H1 (cell line): ENCODE results near the gene SPRED1. TPM values are rescaled to one million over a fixed set of nuclear protein-coding genes. Genes with fewer than 3 reads are reported as not detected.

Experiments used
- CTCF ChIA-PET: fragments of 300-600 bp; sonication (Branson Sonifier 250); formaldehyde crosslinking; loops from one replicate; lab custom pipeline; 2021; ENCODE audit not compliant: partially characterized antibody; lab: Charles Lee
- POLR2A ChIA-PET: fragments of 300-600 bp; sonication (Branson Sonifier 250); formaldehyde crosslinking; loops from one replicate; lab custom pipeline; 2021; ENCODE audit warnings: inconsistent platforms; ENCODE audit not compliant: partially characterized antibody; lab: Charles Lee
- DNase-seq, 2 experiments: peaks; one replicate each; pipeline versions ENCODE4 v3.0.0 to v3.0.0-alpha.2; 2010 to 2022; ENCODE audit warnings: low spot score in 2 of 2, low read depth in 1 of 2, mixed read lengths in 1 of 2
- FAIRE-seq: peaks from 2 replicates; lab custom pipeline; 2011; peaks lifted over from hg19 to GRCh38; lab: Jason Lieb, UNC
- H2AFZ ChIP-seq: 2 replicates; pipeline ENCODE4 v1.8.1; 2012; ENCODE audit warnings: low read length, inconsistent platforms
- H2AK5ac ChIP-seq: 2 replicates; pipeline ENCODE4 v1.6.1; 2013; ENCODE audit warnings: low read depth, low read length
- H2BK120ac ChIP-seq: replicated peaks from 2 replicates; pipeline ENCODE3; 2013; ENCODE audit warnings: low read depth, low read length, inconsistent platforms
- H2BK12ac ChIP-seq: 2 replicates; pipeline ENCODE4 v1.6.1; 2013; ENCODE audit warnings: low read depth, low read length
- H2BK15ac ChIP-seq: 2 replicates; pipeline ENCODE4 v1.6.1; 2013; ENCODE audit warnings: low read length
- H2BK20ac ChIP-seq: 2 replicates; pipeline ENCODE4 v1.6.1; 2013; ENCODE audit warnings: low read length
- H2BK5ac ChIP-seq: 2 replicates; pipeline ENCODE4 v1.6.1; 2013; ENCODE audit warnings: low read depth, low read length
- H3K14ac ChIP-seq: 2 replicates; pipeline ENCODE4 v1.6.1; 2013; ENCODE audit warnings: inconsistent platforms; ENCODE audit not compliant: insufficient read length
- H3K18ac ChIP-seq: 2 replicates; pipeline ENCODE4 v1.6.1; 2013; ENCODE audit warnings: low read length; ENCODE audit errors: extremely low read depth
- H3K23ac ChIP-seq: 2 replicates; pipeline ENCODE4 v1.6.1; 2013; ENCODE audit warnings: inconsistent platforms; ENCODE audit not compliant: insufficient read length
- H3K23me2 ChIP-seq: 2 replicates; pipeline ENCODE4 v1.6.1; 2013; ENCODE audit warnings: low read depth, low read length
- H3K27ac ChIP-seq: 2 replicates; pipeline ENCODE4 v1.6.1; 2011; ENCODE audit warnings: low read depth, low read length, inconsistent platforms
- H3K27me3 ChIP-seq, 4 experiments: replicated peaks in 1 of 4; 1 replicate in 1 of 4; 2 replicates in 3 of 4; pipeline versions ENCODE4 v1.6.1 to v1.8.1; 2011 to 2013; ENCODE audit warnings: low read length in 3 of 4, mild to moderate bottlenecking in 3 of 4, inconsistent platforms in 2 of 4, mixed read lengths in 2 of 4, moderate library complexity in 1 of 4; ENCODE audit not compliant: control insufficient read depth in 3 of 4, insufficient read depth in 3 of 4; ENCODE audit errors: extremely low read depth in 1 of 4
- H3K36me3 ChIP-seq, 4 experiments: 2 replicates each; pipeline versions ENCODE4 v1.6.1 to v1.8.1; 2011 to 2013; ENCODE audit warnings: mild to moderate bottlenecking in 4 of 4, low read length in 3 of 4, moderate library complexity in 2 of 4, control low read depth in 1 of 4, inconsistent platforms in 1 of 4; ENCODE audit not compliant: insufficient read depth in 4 of 4, control insufficient read depth in 2 of 4
- H3K4ac ChIP-seq: replicated peaks from 2 replicates; pipeline ENCODE3; 2013; ENCODE audit warnings: low read length, low read depth, mixed read lengths, inconsistent platforms; ENCODE audit not compliant: insufficient read length
- H3K4me1 ChIP-seq, 4 experiments: replicated peaks in 1 of 4; 1 replicate in 1 of 4; 2 replicates in 3 of 4; pipeline versions ENCODE4 v1.6.1 to v1.8.1; 2011 to 2013; ENCODE audit warnings: low read length in 3 of 4, inconsistent platforms in 2 of 4, mixed read lengths in 1 of 4; ENCODE audit not compliant: insufficient read depth in 4 of 4, control insufficient read depth in 3 of 4
- H3K4me2 ChIP-seq, 2 experiments: 2 replicates each; pipeline versions ENCODE4 v1.6.1 to v1.8.1; 2011 to 2013; ENCODE audit warnings: low read depth in 2 of 2, low read length in 2 of 2, control low read depth in 1 of 2, inconsistent platforms in 1 of 2, mild to moderate bottlenecking in 1 of 2; ENCODE audit not compliant: insufficient read depth in 1 of 2
- H3K4me3 ChIP-seq, 4 experiments: fragments of 200-600, 300-600 bp in 1 of 4; sonication (generic), shearing (Covaris generic), sonication (Bioruptor Twin) in 1 of 4; 2 replicates each; pipeline versions ENCODE4 v1.5.1 to v1.8.1; 2011 to 2016; ENCODE audit warnings: low read length in 4 of 4, low read depth in 3 of 4, control low read depth in 2 of 4, inconsistent platforms in 2 of 4, mild to moderate bottlenecking in 2 of 4, mixed read lengths in 1 of 4, moderate library complexity in 1 of 4; ENCODE audit not compliant: insufficient read depth in 2 of 4; ENCODE audit errors: extremely low read depth in 1 of 4
- H3K56ac ChIP-seq: replicated peaks from 2 replicates; pipeline ENCODE3; 2013; ENCODE audit warnings: low read depth, mild to moderate bottlenecking, mixed read lengths, low read length, inconsistent platforms; ENCODE audit not compliant: insufficient read length
- H3K79me1 ChIP-seq: 2 replicates; pipeline ENCODE4 v1.6.1; 2013; ENCODE audit warnings: low read depth, low read length, control low read depth
- H3K79me2 ChIP-seq, 2 experiments: 2 replicates each; pipeline versions ENCODE4 v1.6.1 to v1.8.1; 2012 to 2013; ENCODE audit warnings: low read length in 2 of 2, mild to moderate bottlenecking in 2 of 2, inconsistent platforms in 1 of 2; ENCODE audit not compliant: insufficient read depth in 2 of 2, control insufficient read depth in 1 of 2
- H3K9ac ChIP-seq, 4 experiments: replicated peaks in 1 of 4; 1 replicate in 1 of 4; 2 replicates in 3 of 4; pipeline versions ENCODE4 v1.6.1 to v1.8.1; 2011 to 2013; ENCODE audit warnings: low read depth in 3 of 4, low read length in 3 of 4, control low read depth in 2 of 4, mild to moderate bottlenecking in 2 of 4, moderate library complexity in 2 of 4, inconsistent platforms in 1 of 4; ENCODE audit errors: extremely low read depth in 1 of 4
- H3K9me3 ChIP-seq, 2 experiments: 2 replicates each; pipeline versions ENCODE4 v1.6.1 to v1.8.1; 2012 to 2013; ENCODE audit warnings: mild to moderate bottlenecking in 2 of 2, moderate library complexity in 2 of 2, control low read depth in 1 of 2, inconsistent platforms in 1 of 2, low read depth in 1 of 2, low read length in 1 of 2, mixed read lengths in 1 of 2; ENCODE audit not compliant: insufficient read depth in 2 of 2
- H4K20me1 ChIP-seq, 2 experiments: replicated peaks in 1 of 2; 2 replicates each; pipeline versions ENCODE3 to v1.8.1; 2011 to 2013; ENCODE audit warnings: inconsistent platforms in 2 of 2, low read length in 2 of 2, mild to moderate bottlenecking in 1 of 2; ENCODE audit not compliant: insufficient read depth in 2 of 2, control insufficient read depth in 1 of 2
- H4K5ac ChIP-seq: 2 replicates; pipeline ENCODE4 v1.6.1; 2013; ENCODE audit warnings: low read length, low read depth, mixed read lengths, inconsistent platforms; ENCODE audit not compliant: insufficient read length
- H4K8ac ChIP-seq: 2 replicates; pipeline ENCODE4 v1.8.0; 2013; ENCODE audit warnings: mild to moderate bottlenecking, moderate library complexity, low read length, inconsistent platforms; ENCODE audit not compliant: insufficient read depth; ENCODE audit errors: extremely low read depth
- H4K91ac ChIP-seq: replicated peaks from 2 replicates; pipeline ENCODE3; 2013; ENCODE audit warnings: low read length, mixed read lengths, inconsistent platforms; ENCODE audit not compliant: insufficient read length
- CHD2 ChIP-seq: IDR thresholded peaks from 2 replicates; pipeline ENCODE4 v1.6.1; 2012; ENCODE audit warnings: low read length, improper control_type of control experiment
- CREB1 ChIP-seq: IDR thresholded peaks from 2 replicates; pipeline ENCODE4 v1.6.1; 2012; ENCODE audit warnings: inconsistent platforms
- CTBP2 ChIP-seq: IDR thresholded peaks from 2 replicates; pipeline ENCODE4 v1.7.0; 2011; ENCODE audit warnings: borderline replicate concordance, mild to moderate bottlenecking, moderate library complexity, mixed read lengths, low read length; ENCODE audit not compliant: insufficient read depth, insufficient read length
- GABPA ChIP-seq: IDR thresholded peaks from 2 replicates; pipeline ENCODE4 v1.6.1; 2011; ENCODE audit warnings: mild to moderate bottlenecking, low read length, moderate library complexity, borderline replicate concordance; ENCODE audit not compliant: insufficient read depth
- HDAC2 ChIP-seq, 2 experiments: fragments of 300-600 bp in 1 of 2; sonication (generic) in 1 of 2; IDR thresholded peaks; 2 replicates each; pipeline ENCODE4 v1.6.1; 2011 to 2012; ENCODE audit warnings: low read depth in 2 of 2, low read length in 2 of 2, mild to moderate bottlenecking in 2 of 2, moderate library complexity in 2 of 2, borderline replicate concordance in 1 of 2, inconsistent platforms in 1 of 2
- JUN ChIP-seq: IDR thresholded peaks from 2 replicates; pipeline ENCODE4 v1.6.1; 2011; ENCODE audit warnings: low read depth, mild to moderate bottlenecking, improper control_type of control experiment, low read length
- POLR2AphosphoS5 ChIP-seq: IDR thresholded peaks from 2 replicates; pipeline ENCODE4 v1.6.1; 2011; ENCODE audit warnings: low read depth, low read length
- RXRA ChIP-seq: IDR thresholded peaks from 2 replicates; pipeline ENCODE4 v1.6.1; 2011; ENCODE audit warnings: low read depth, mild to moderate bottlenecking, low read length, moderate library complexity; ENCODE audit not compliant: insufficient read depth
- SAP30 ChIP-seq: fragments of 300-600 bp; sonication (generic); IDR thresholded peaks from 2 replicates; pipeline ENCODE4 v1.7.1; 2012; ENCODE audit warnings: low read length, moderate library complexity, mild to moderate bottlenecking, inconsistent platforms; ENCODE audit not compliant: insufficient read depth, insufficient replicate concordance
- SRF ChIP-seq: IDR thresholded peaks from 2 replicates; pipeline ENCODE4 v1.6.1; 2011; ENCODE audit warnings: mild to moderate bottlenecking, low read depth, low read length, moderate library complexity
- TBP ChIP-seq: IDR thresholded peaks from 2 replicates; pipeline ENCODE4 v1.6.1; 2011; ENCODE audit warnings: low read depth, low read length, improper control_type of control experiment
- WGBS, 2 experiments: shearing (Covaris generic) in 1 of 2; methylation state at CpG; one replicate each; pipeline versions ENCODE4 v1.1.6 to v1.1.7; 2013 to 2015; ENCODE audit warnings: low lambda C conversion rate in 2 of 2, mixed read lengths in 2 of 2, inconsistent platforms in 1 of 2, low coverage in 1 of 2, missing lambda C conversion rate in 1 of 2; ENCODE audit not compliant: insufficient replicate concordance in 2 of 2, insufficient coverage in 1 of 2, insufficient read length in 1 of 2; ENCODE audit errors: extremely low coverage in 1 of 2, missing lambda C conversion rate in 1 of 2; 5-methylcytosine and 5-hydroxymethylcytosine counted together
- polyA plus RNA-seq, 7 experiments: library from polyadenylated mRNA; depleted of rRNA in 3 of 7; stranded (reverse) in 5 of 7; unstranded in 2 of 7; fragments of >200 nt in 5 of 7; fragments of 200-250 nt in 2 of 7; gene quantifications; 1 replicate in 5 of 7; 2 replicates in 1 of 7; 4 replicates in 1 of 7; pipeline versions ENCODE4 v1.2.1 to v1.2.3, GENCODE V29; 2011 to 2013; ENCODE audit warnings: missing spikeins in 2 of 7, mixed read lengths in 2 of 7
- total RNA-seq: library from RNA; stranded (reverse); fragmentation: NEBNext Ultra II Directional; extraction: Animal tissue kit (Norgen Biotek cat#: 25700); gene quantifications from 2 replicates; pipeline ENCODE4 v1.2.1, GENCODE V29; 2021

Gene SPRED1
- total and polyA plus RNA-seq, 2 of the 8 experiments (the other 6 are each of a cell fraction or from before 2014, with no cell fraction given) = 5.5 to 30.3 TPM

- ChIA-PET CTCF (no interaction called here), POLR2A (interaction anchor here (0.8 to 1.3 kb wide), 2 partner anchors 28 to 55 kb away, joined by 3 read pairs; partner anchors contain the start of gene SPRED1)
- Histone ChIP-seq H2AK5ac (no peak overlapping the region), H3K79me2 (peaks cover 0 to 88% of the 10 kb centered on the region in 2 experiments; a peak in 2 of 4 replicates), H4K5ac (no peak overlapping the region), H3K27me3 (no peaks in the 10 kb centered on the region), H3K18ac (no peak overlapping the region), H4K91ac (no peak overlapping the region), H3K4me1 (peaks cover 0 to 4% (median 0%) of the 10 kb centered on the region in 4 experiments; a peak in 2 of 7 replicates), H2AFZ (no peak overlapping the region), H2BK12ac (no peak overlapping the region), H3K14ac (no peak overlapping the region), H2BK5ac (no peak overlapping the region), H3K9me3 (no peaks in the 10 kb centered on the region), H3K79me1 (no peaks in the 10 kb centered on the region), H4K20me1 (peaks cover 4 to 10% of the 10 kb centered on the region in 2 experiments), H3K4me2 (no peak overlapping the region), H3K23me2 (no peaks in the 10 kb centered on the region; the same call in 1 of the 2 replicates), H3K56ac (no peak overlapping the region), H3K4me3 (no peak overlapping the region), H3K36me3 (peaks cover 0 to 3% (median 1%) of the 10 kb centered on the region in 4 experiments; a peak in 3 of 8 replicates), H3K4ac (no peak overlapping the region), H3K23ac (no peak overlapping the region), H3K27ac (no peak overlapping the region), H2BK15ac (no peak overlapping the region), H4K8ac (no peak overlapping the region), H2BK20ac (no peak overlapping the region), H2BK120ac (no peak overlapping the region), H3K9ac (no peak overlapping the region)
- DNase-seq (no peak), FAIRE-seq (no peak)
- WGBS, 2 experiments = 94% methylated on average over 2 of the region's 2 CpGs; no CpG with 5 or more reads in 1 of the 2 experiments
- no peak for TF ChIP-seq HDAC2 (IDR thresholded peaks at IDR 0.05; ENCODE audit: borderline replicate concordance in 1 of 2, low read depth in 2 of 2, low read length in 2 of 2)
- TF ChIP-seq TBP = no peak
- TF ChIP-seq SRF = no peak
- no peak for TF ChIP-seq CTBP2
- TF ChIP-seq CREB1 = no peak
- no peak for TF ChIP-seq SAP30
- no peak for TF ChIP-seq JUN
- no peak for TF ChIP-seq RXRA
- no peak for TF ChIP-seq GABPA
- no peak for TF ChIP-seq CHD2
- TF ChIP-seq POLR2AphosphoS5 = no peak
These were observed 54.6 kb downstream of the SPRED1 start for GRCh38 chr15:38307251-38307650.
